Measurements from ENCODE around the gene TRPV5.

GRCh38 chr7:142964502-142965246 lies 31.1 kb upstream of the TRPV5 start:
- TF ChIP-seq EP300 (IDR thresholded peaks at IDR 0.05) (no peak), CTCF (IDR thresholded peaks at IDR 0.05) (no peak), POLR2AphosphoS5 (IDR thresholded peaks at IDR 0.05) (no peak), POLR2A (IDR thresholded peaks at IDR 0.05) (no peak)
